Spinal cord (tissue), 10 donors: ENCODE data around the gene AGMO. TPM values are rescaled to one million over a fixed set of nuclear protein-coding genes. Genes with fewer than 3 reads are reported as not detected.

ENCODE experiments used
- DNase-seq, 6 donors: peaks; one replicate each; pipeline versions ENCODE4 v3.0.0 to v3.0.0-alpha.2; 2013 to 2015; ENCODE audit warnings: low spot score in 6 of 6, low read depth in 4 of 6
- H3K27ac ChIP-seq: one replicate; pipeline ENCODE4 v1.5.1; 2013; ENCODE audit warnings: low read depth, low read length, control low read depth
- H3K27me3 ChIP-seq: one replicate; pipeline ENCODE4 v1.6.1; 2013; ENCODE audit warnings: low read length; ENCODE audit not compliant: control insufficient read depth, insufficient read depth
- H3K36me3 ChIP-seq: one replicate; pipeline ENCODE4 v1.6.1; 2013; ENCODE audit warnings: low read length; ENCODE audit not compliant: control insufficient read depth, insufficient read depth
- H3K4me1 ChIP-seq: one replicate; pipeline ENCODE4 v1.6.1; 2013; ENCODE audit warnings: low read length; ENCODE audit not compliant: control insufficient read depth, insufficient read depth
- H3K4me3 ChIP-seq: one replicate; pipeline ENCODE4 v1.5.1; 2013; ENCODE audit warnings: low read depth, low read length, control low read depth
- H3K9me3 ChIP-seq: one replicate; pipeline ENCODE4 v1.6.1; 2013; ENCODE audit warnings: low read length; ENCODE audit not compliant: control insufficient read depth, insufficient read depth
- WGBS: methylation state at CpG from one replicate; pipeline ENCODE4 v1.1.5; 2013; ENCODE audit warnings: missing lambda C conversion rate; ENCODE audit not compliant: insufficient coverage; 5-methylcytosine and 5-hydroxymethylcytosine counted together
- polyA plus RNA-seq, 2 donors: library from polyadenylated mRNA; unstranded; fragments of 120-200 nt; gene quantifications; one replicate each; pipeline ENCODE4 v1.2.1, GENCODE V29; 2013; ENCODE audit not compliant: insufficient read length in 2 of 2
- total RNA-seq, 2 donors: library from RNA; depleted of rRNA in 1 of 2; stranded (reverse); fragments of 120-200 nt in 1 of 2; fragments of >200 nt in 1 of 2; gene quantifications; one replicate each; pipeline versions ENCODE4 v1.2.3 to v1.2.4, GENCODE V29; 2013 to 2014
- donor health status: healthy.

AGMO gene
- total and polyA plus RNA-seq, 4 donors: 0.30 to 2.9 (median 1.0) TPM

DNA sequence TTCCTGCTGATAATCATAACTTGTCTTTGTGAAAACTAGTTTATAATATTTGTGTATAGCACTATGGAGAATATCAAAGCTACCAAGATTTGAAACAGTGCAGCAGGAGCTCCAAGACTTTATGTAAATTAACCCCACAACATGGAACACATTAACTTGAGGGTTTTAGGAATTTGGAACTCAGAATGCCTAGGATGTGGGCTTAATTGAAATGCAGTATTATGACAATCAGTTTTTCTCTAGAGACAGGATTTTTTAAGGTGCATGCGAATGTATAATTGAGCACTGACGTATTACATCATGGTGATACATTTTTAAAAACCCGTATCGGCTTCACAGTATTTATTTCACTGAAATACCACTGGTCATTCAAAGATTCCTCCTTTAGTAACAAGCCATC is 346.2 kb downstream of the AGMO start:
- WGBS: 91% methylated on average over 3 of the region's 4 CpGs
- no peak for DNase-seq
- Histone ChIP-seq H3K36me3 (no peaks in the 10 kb centered on the region), H3K9me3 (no peaks in the 10 kb centered on the region), H3K27me3 (no peaks in the 10 kb centered on the region), H3K4me3 (no peak overlapping the region), H3K4me1 (no peaks in the 10 kb centered on the region), H3K27ac (no peak overlapping the region)

- Histone ChIP-seq H3K9me3 (no peaks in the 10 kb centered on the region), H3K4me3 (no peak overlapping the region), H3K27ac (no peak overlapping the region), H3K36me3 (no peaks in the 10 kb centered on the region), H3K4me1 (no peaks in the 10 kb centered on the region), H3K27me3 (no peaks in the 10 kb centered on the region)
- no peak for DNase-seq
- WGBS: no CpG with 5 or more reads among the region's 2 CpGs
Measured at GRCh38 chr7:15214976-15215375, 346.8 kb downstream of the AGMO start.

DNA sequence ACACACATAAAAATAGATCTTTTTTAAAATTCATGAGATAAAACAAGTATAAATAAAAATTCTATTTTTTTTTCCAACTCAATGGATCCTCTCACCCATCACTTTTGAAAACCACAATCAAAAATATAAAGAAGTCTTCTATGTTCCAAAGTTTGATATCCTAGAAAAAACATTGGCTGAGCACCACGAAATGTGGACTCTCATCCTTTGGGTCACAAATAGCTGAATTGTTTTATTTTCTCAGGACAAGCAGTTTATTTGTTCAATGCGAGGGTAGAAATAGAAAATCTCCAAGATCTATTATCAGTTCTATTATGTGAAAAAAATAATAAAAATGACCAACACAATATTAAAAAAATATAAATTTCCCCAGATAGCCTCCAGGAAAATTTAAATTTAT is 348.7 kb downstream of the AGMO start:
- DNase-seq: no peak
- no CpG with 5 or more reads among the region's 2 CpGs for WGBS
- Histone ChIP-seq H3K27me3 (no peaks in the 10 kb centered on the region), H3K27ac (no peak overlapping the region), H3K9me3 (no peaks in the 10 kb centered on the region), H3K4me3 (no peak overlapping the region), H3K4me1 (no peaks in the 10 kb centered on the region), H3K36me3 (no peaks in the 10 kb centered on the region)

GRCh38 chr7:15209429-15209828 is 352.4 kb downstream of the AGMO start:
- H3K4me1 ChIP-seq: no peaks in the 10 kb centered on the region
- no peak overlapping the region for H3K4me3 ChIP-seq
- H3K27me3 ChIP-seq: no peaks in the 10 kb centered on the region
- no peak overlapping the region for H3K27ac ChIP-seq
- no peaks in the 10 kb centered on the region for H3K36me3 ChIP-seq
- WGBS: 69% methylated on average over 3 of the region's 4 CpGs
- no peaks in the 10 kb centered on the region for H3K9me3 ChIP-seq
- peak in 1 of 6 donors; percentile 36 for DNase-seq

GRCh38 chr7:15204421-15204820 is 357.4 kb downstream of the AGMO start:
- H3K4me1 ChIP-seq: no peaks in the 10 kb centered on the region
- H3K4me3 ChIP-seq: no peak overlapping the region
- no peaks in the 10 kb centered on the region for H3K36me3 ChIP-seq
- 43% methylated on average over 1 of the region's 2 CpGs for WGBS
- no peaks in the 10 kb centered on the region for H3K27me3 ChIP-seq
- H3K9me3 ChIP-seq: no peaks in the 10 kb centered on the region
- H3K27ac ChIP-seq: no peak overlapping the region
- DNase-seq: no peak

DNA sequence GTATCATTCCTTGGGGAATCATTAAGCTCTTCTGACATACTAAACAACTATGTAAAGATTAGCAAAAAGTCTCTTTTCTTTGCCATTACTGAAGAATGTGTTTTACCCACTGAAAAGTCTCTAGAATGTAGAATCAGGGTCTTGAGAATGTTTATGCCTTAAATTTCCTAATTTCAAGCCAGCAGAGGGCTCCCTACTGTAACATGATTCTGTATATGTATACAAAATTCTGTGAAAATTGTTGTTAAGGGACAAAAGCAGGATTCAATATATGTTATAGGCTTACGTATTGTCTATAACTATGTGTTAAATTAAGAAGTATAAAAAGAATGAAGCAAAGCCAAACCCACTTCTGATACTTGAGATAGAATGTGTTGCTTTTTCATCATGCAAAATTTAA is 362.3 kb downstream of the AGMO start:
- Histone ChIP-seq H3K27ac (no peak overlapping the region), H3K4me3 (no peak overlapping the region), H3K4me1 (no peaks in the 10 kb centered on the region), H3K27me3 (no peaks in the 10 kb centered on the region), H3K9me3 (no peaks in the 10 kb centered on the region), H3K36me3 (no peaks in the 10 kb centered on the region)
- peak; percentile 10 to 84 (median 25) for DNase-seq
- no CpG with 5 or more reads among the region's 1 CpG for WGBS

GRCh38 chr7:15197042-15197977 is 364.5 kb downstream of the AGMO start:
- no peak overlapping the region for H3K27ac ChIP-seq
- no peaks in the 10 kb centered on the region for H3K36me3 ChIP-seq
- no peak overlapping the region for H3K4me3 ChIP-seq
- H3K4me1 ChIP-seq: no peaks in the 10 kb centered on the region
- WGBS: no CpG with 5 or more reads among the region's 7 CpGs
- no peak for DNase-seq
- H3K27me3 ChIP-seq: no peaks in the 10 kb centered on the region
- H3K9me3 ChIP-seq: no peaks in the 10 kb centered on the region

- DNase-seq: no peak
- no peaks in the 10 kb centered on the region for H3K4me1 ChIP-seq
- WGBS: no CpG with 5 or more reads among the region's 1 CpG
Measured at GRCh38 chr7:15178065-15178464, 383.8 kb downstream of the AGMO start.

DNA sequence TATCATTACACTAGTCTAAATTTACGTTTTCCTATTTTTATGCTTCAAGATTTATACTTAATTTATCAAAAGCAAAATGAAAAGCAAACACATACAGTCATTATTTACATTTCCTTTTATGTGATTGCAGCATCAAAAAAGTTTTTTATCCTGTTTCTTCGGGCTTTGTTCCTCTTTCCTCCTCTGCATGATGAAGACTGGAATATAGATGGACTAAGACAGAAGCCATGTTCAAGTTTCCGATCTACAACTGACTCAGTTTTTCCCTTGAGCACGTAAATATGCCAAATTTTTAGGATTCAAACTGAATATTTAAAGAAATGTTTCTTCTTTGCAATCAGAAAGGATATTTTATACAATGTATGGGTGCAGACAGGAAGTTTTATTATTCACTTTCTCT is 385.7 kb downstream of the AGMO start:
- no peak overlapping the region for H3K27ac ChIP-seq
- no peaks in the 10 kb centered on the region for H3K27me3 ChIP-seq
- H3K36me3 ChIP-seq: no peaks in the 10 kb centered on the region
- H3K4me1 ChIP-seq: no peaks in the 10 kb centered on the region
- no peaks in the 10 kb centered on the region for H3K9me3 ChIP-seq
- no peak overlapping the region for H3K4me3 ChIP-seq
- WGBS: no CpG with 5 or more reads among the region's 4 CpGs
- DNase-seq: no peak

More at GRCh38 chr7:15178065-15178464, 383.8 kb downstream of the AGMO start:
- Histone ChIP-seq H3K27ac (no peak overlapping the region), H3K4me3 (no peak overlapping the region), H3K36me3 (no peaks in the 10 kb centered on the region), H3K9me3 (no peaks in the 10 kb centered on the region), H3K27me3 (no peaks in the 10 kb centered on the region)

- no peak for DNase-seq
- WGBS: no CpG with 5 or more reads among the region's 1 CpG
- Histone ChIP-seq H3K36me3 (no peaks in the 10 kb centered on the region), H3K27ac (no peak overlapping the region), H3K9me3 (no peaks in the 10 kb centered on the region), H3K27me3 (no peaks in the 10 kb centered on the region), H3K4me3 (no peak overlapping the region), H3K4me1 (no peaks in the 10 kb centered on the region)
Measured at GRCh38 chr7:15175152-15175551, 386.7 kb downstream of the AGMO start.
